Embryonic facial prominence (tissue), 1 donor: Measurements from ENCODE around the gene FKBP2.

Experiments used
- DNase-seq: peaks from one replicate; pipeline ENCODE4 v3.0.0-alpha.2; 2016; ENCODE audit errors: extremely low spot score

The FKBP2 gene

GRCh38 chr11:64249038-64249437 is 8.1 kb downstream of the FKBP2 start:
- DNase-seq: no peak

- DNase-seq: no peak
Measured at GRCh38 chr11:64249563-64250414, 8.9 kb downstream of the FKBP2 start.

GRCh38 chr11:64250415-64251015 is 9.6 kb downstream of the FKBP2 start:
- DNase-seq: no peak

GRCh38 chr11:64251016-64251752 is 10.3 kb downstream of the FKBP2 start, which contains the start of gene PLCB3:
Gene PLCB3 (plus strand): TSS chr11:64251530. CDS start chr11:64251650, 120 bp downstream.
- DNase-seq: no peak

GRCh38 chr11:64251753-64252002 is 10.8 kb downstream of the FKBP2 start:
- DNase-seq: no peak

- no peak for DNase-seq
Measured at GRCh38 chr11:64252003-64252872, 11.3 kb downstream of the FKBP2 start.

- DNase-seq: no peak
Measured at GRCh38 chr11:64253043-64253442, 12.1 kb downstream of the FKBP2 start.

- DNase-seq: no peak
Measured at GRCh38 chr11:64253481-64253880, 12.6 kb downstream of the FKBP2 start.

GRCh38 chr11:64254326-64254725 is 13.4 kb downstream of the FKBP2 start:
- no peak for DNase-seq

GRCh38 chr11:64255135-64256128 is 14.5 kb downstream of the FKBP2 start:
- DNase-seq: no peak

GRCh38 chr11:64256300-64256699 is 15.4 kb downstream of the FKBP2 start:
- no peak for DNase-seq

- no peak for DNase-seq
Measured at GRCh38 chr11:64258356-64258755, 17.5 kb downstream of the FKBP2 start.

- DNase-seq: no peak
Measured at GRCh38 chr11:64258946-64259532, 18.1 kb downstream of the FKBP2 start.

- DNase-seq: no peak
Measured at GRCh38 chr11:64259533-64260067, 18.7 kb downstream of the FKBP2 start.

- DNase-seq: no peak
Measured at GRCh38 chr11:64260147-64260708, 19.3 kb downstream of the FKBP2 start.

GRCh38 chr11:64261556-64262080 is 20.7 kb downstream of the FKBP2 start:
- DNase-seq: no peak

- DNase-seq: no peak
Measured at GRCh38 chr11:64262271-64263002, 21.5 kb downstream of the FKBP2 start.
